Caco-2 (cell line): ENCODE results near the gene ZBED2. TPM values are rescaled to one million over a fixed set of nuclear protein-coding genes. Genes with fewer than 3 reads are reported as not detected.

Experiments
- BruUV-seq: library from RNA; stranded (reverse); fragments of 400-500 nt; replicated peaks from 2 replicates; lab custom pipeline; 2021; lab: Mats Ljungman, UMichigan
- CTCF ChIA-PET: fragments of 300-600 bp; sonication (Branson Sonifier 250); formaldehyde crosslinking; loops from one replicate; lab custom pipeline; 2022; ENCODE audit warnings: antibody characterized with exemption; lab: Charles Lee
- POLR2A ChIA-PET: fragments of 300-600 bp; sonication (Branson Sonifier 250); formaldehyde crosslinking; loops from one replicate; lab custom pipeline; 2022; ENCODE audit warnings: antibody characterized with exemption; lab: Charles Lee
- DNase-seq, 2 experiments: peaks; one replicate each; pipeline versions ENCODE4 v3.0.0 to v3.0.0-alpha.2; 2020 to 2022
- H3K27me3 ChIP-seq: replicated peaks from 2 replicates; pipeline ENCODE4 v1.6.0; 2011; ENCODE audit warnings: low read length; ENCODE audit not compliant: control insufficient read depth, insufficient read depth
- H3K36me3 ChIP-seq: 2 replicates; pipeline ENCODE4 v1.5.1; 2011; ENCODE audit warnings: low read length; ENCODE audit not compliant: control insufficient read depth, insufficient read depth
- H3K4me1 ChIP-seq: fragments of 250-450 bp; sonication (Bioruptor Pico); 2 replicates; pipeline ENCODE4 v1.5.1; 2020; ENCODE audit warnings: mild to moderate bottlenecking
- H3K4me3 ChIP-seq: 2 replicates; pipeline ENCODE4 v1.5.1; 2011; ENCODE audit warnings: low read depth, mild to moderate bottlenecking, control low read depth, low read length
- H3K9me3 ChIP-seq: fragments of 250-450 bp; sonication (Bioruptor Pico); 2 replicates; pipeline ENCODE4 v1.5.1; 2020; ENCODE audit warnings: mild to moderate bottlenecking, moderate library complexity
- H3K27ac Mint-ChIP-seq: one replicate; pipeline ENCODE4 v1.8.0; 2022; ENCODE audit warnings: mixed read lengths; ENCODE audit not compliant: unreplicated experiment
- H3K27me3 Mint-ChIP-seq: one replicate; pipeline ENCODE4 v1.8.0; 2022; ENCODE audit warnings: mixed read lengths; ENCODE audit not compliant: insufficient read depth, unreplicated experiment
- H3K36me3 Mint-ChIP-seq: one replicate; pipeline ENCODE4 v1.8.0; 2022; ENCODE audit warnings: mild to moderate bottlenecking, mixed read lengths; ENCODE audit not compliant: insufficient read depth, unreplicated experiment
- H3K4me1 Mint-ChIP-seq: one replicate; pipeline ENCODE4 v1.8.0; 2022; ENCODE audit warnings: low read depth, mixed read lengths; ENCODE audit not compliant: unreplicated experiment
- H3K4me3 Mint-ChIP-seq: one replicate; pipeline ENCODE4 v1.8.0; 2022; ENCODE audit warnings: mild to moderate bottlenecking, moderate library complexity, mixed read lengths; ENCODE audit not compliant: unreplicated experiment
- H3K9me3 Mint-ChIP-seq: one replicate; pipeline ENCODE4 v1.8.0; 2022; ENCODE audit warnings: mixed read lengths; ENCODE audit not compliant: unreplicated experiment
- CTCF ChIP-seq, 2 experiments: fragments of 200-600 bp in 1 of 2; IDR thresholded peaks; 1 replicate in 1 of 2; 2 replicates in 1 of 2; pipeline versions ENCODE4 v1.5.1 to v1.8.0; 2011 to 2022; ENCODE audit warnings: antibody characterized with exemption in 1 of 2, control low read depth in 1 of 2, inconsistent platforms in 1 of 2, low read depth in 1 of 2, low read length in 1 of 2, mild to moderate bottlenecking in 1 of 2, moderate library complexity in 1 of 2; ENCODE audit not compliant: insufficient read depth in 1 of 2, severe bottlenecking in 1 of 2, unreplicated experiment in 1 of 2
- intact Hi-C: fragments of 100-400 bp; cut with micrococcal nuclease; formaldehyde crosslinking; loops from one replicate; pipeline ENCODE4 v1.10.0; 2022; ENCODE audit not compliant: unreplicated experiment
- total RNA-seq: library from RNA; stranded (reverse); gene quantifications from 2 replicates; pipeline ENCODE4 v1.2.3, GENCODE V29; 2022

Gene ZBED2
- total RNA-seq, 1 experiment from 2014 or later: 0.20 TPM

DNA sequence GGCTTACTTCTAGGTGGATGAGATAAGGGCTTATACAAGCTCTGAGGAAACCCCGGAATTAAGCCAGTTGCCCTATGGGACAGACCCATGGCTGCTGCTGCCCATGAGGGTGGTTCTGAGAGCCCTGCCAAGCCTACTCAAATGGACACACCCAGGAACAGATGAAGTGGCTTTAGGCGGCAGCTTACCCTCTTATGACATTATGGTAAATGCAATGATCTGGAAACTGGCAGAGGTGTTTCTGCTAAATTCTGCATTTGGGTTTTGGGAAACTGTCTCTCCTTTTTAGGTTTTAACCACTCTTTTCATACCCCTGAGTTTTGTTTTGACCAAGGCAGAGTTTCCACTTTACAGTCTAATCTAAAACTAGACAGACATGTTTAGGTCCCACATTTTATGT is 9.0 kb upstream of the ZBED2 start:
- no peaks in the 10 kb centered on the region for H3K4me1 ChIP-seq
- intact Hi-C loops: no loop called here
- no peaks in the 10 kb centered on the region; the same call in 1 of the 2 replicates for H3K27me3 ChIP-seq
- no peak for TF ChIP-seq CTCF (IDR thresholded peaks at IDR 0.05; ENCODE audit: insufficient read depth in 1 of 2, low read depth in 1 of 2, low read length in 1 of 2, severe bottlenecking in 1 of 2, unreplicated experiment in 1 of 2)
- H3K9me3 ChIP-seq: no peaks in the 10 kb centered on the region
- ChIA-PET CTCF (no interaction called here), POLR2A (no interaction called here)
- Mint-ChIP-seq H3K4me1 (no peaks in the 10 kb centered on the region), H3K27me3 (peaks cover 4% of the 10 kb centered on the region), H3K9me3 (no peaks in the 10 kb centered on the region), H3K4me3 (no peak overlapping the region), H3K36me3 (no peaks in the 10 kb centered on the region), H3K27ac (no peak overlapping the region)
- no peak overlapping the region for H3K4me3 ChIP-seq
- no peaks in the 10 kb centered on the region for H3K36me3 ChIP-seq
- BruUV-seq: no TSS peak
- no peak for DNase-seq

DNA sequence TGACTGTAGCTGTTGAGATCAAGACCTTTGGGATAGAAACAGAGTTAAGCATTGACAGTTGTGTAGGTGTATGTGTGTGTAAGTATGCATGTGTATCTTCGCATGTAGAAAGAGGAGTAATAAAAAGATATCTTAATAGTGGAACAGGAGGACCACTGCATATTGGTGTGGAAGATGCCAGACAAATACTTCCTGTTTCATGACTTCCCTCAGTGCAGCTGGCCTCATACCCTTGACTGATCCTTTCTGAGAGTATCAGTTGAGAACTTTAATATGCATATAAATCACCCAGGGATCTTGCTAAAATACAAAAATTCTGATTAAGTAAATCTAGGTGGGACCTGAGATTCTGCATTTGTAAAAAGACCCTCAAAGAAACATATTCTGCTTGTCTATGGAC is 8.5 kb upstream of the ZBED2 start:
- CTCF ChIA-PET: no interaction called here
- DNase-seq: no peak
- POLR2A ChIA-PET: no interaction called here
- Mint-ChIP-seq H3K27ac (no peak overlapping the region), H3K27me3 (peaks cover 4% of the 10 kb centered on the region), H3K9me3 (no peaks in the 10 kb centered on the region), H3K36me3 (no peaks in the 10 kb centered on the region), H3K4me1 (no peaks in the 10 kb centered on the region), H3K4me3 (no peak overlapping the region)
- no TSS peak for BruUV-seq
- no peak overlapping the region for H3K4me3 ChIP-seq
- no peaks in the 10 kb centered on the region for H3K36me3 ChIP-seq
- H3K4me1 ChIP-seq: no peaks in the 10 kb centered on the region
- H3K27me3 ChIP-seq: no peaks in the 10 kb centered on the region; the same call in 1 of the 2 replicates
- no peaks in the 10 kb centered on the region for H3K9me3 ChIP-seq
- intact Hi-C loops: no loop called here
- TF ChIP-seq CTCF (IDR thresholded peaks at IDR 0.05; ENCODE audit: insufficient read depth in 1 of 2, low read depth in 1 of 2, low read length in 1 of 2, severe bottlenecking in 1 of 2, unreplicated experiment in 1 of 2): no peak

DNA sequence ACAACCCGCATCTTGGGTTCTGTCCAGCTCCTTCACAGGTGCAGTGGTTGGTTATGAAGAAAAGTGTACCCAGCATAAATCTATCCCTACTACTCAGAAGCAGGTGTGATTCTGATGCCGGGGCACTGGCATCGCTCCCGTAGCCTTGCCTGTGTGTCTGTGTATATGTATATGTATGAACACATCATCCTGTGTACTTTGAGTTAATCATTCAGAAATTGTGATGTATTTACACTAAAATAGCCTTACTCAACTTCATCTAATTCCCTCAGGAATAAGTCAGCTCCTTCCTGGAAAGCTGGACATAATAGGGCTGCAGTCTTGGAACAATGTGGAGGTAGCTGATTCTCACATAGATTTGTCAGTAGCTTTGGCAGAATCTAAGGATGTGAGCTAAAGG is 6.7 kb upstream of the ZBED2 start:
- ChIA-PET POLR2A (no interaction called here), CTCF (no interaction called here)
- Mint-ChIP-seq H3K27ac (no peak overlapping the region), H3K9me3 (no peaks in the 10 kb centered on the region), H3K27me3 (peaks cover 8% of the 10 kb centered on the region), H3K4me3 (no peak overlapping the region), H3K4me1 (no peaks in the 10 kb centered on the region), H3K36me3 (no peaks in the 10 kb centered on the region)
- intact Hi-C loops: no loop called here
- no TSS peak for BruUV-seq
- Histone ChIP-seq H3K4me1 (no peaks in the 10 kb centered on the region), H3K36me3 (no peaks in the 10 kb centered on the region), H3K27me3 (no peaks in the 10 kb centered on the region; the same call in 1 of the 2 replicates), H3K9me3 (no peaks in the 10 kb centered on the region), H3K4me3 (no peak overlapping the region)
- no peak for TF ChIP-seq CTCF (IDR thresholded peaks at IDR 0.05; ENCODE audit: insufficient read depth in 1 of 2, low read depth in 1 of 2, low read length in 1 of 2, severe bottlenecking in 1 of 2, unreplicated experiment in 1 of 2)
- DNase-seq: no peak
